HCT116 (cell line): ENCODE data around the gene ENDOD1. TPM values are rescaled to one million over a fixed set of nuclear protein-coding genes. Genes with fewer than 3 reads are reported as not detected.

Experiments used
- CEBPB ChIP-seq: IDR thresholded peaks from 2 replicates; pipeline ENCODE4 v1.6.1; 2012; ENCODE audit warnings: low read depth
- EZH2 ChIP-seq: fragments of 200-600 bp; sonication (generic); IDR thresholded peaks from 2 replicates; pipeline ENCODE4 v1.6.1; 2017; ENCODE audit warnings: antibody characterized with exemption, mixed run types
- POLR2A ChIP-seq: IDR thresholded peaks from 2 replicates; pipeline ENCODE4 v1.7.0; 2011; ENCODE audit warnings: borderline replicate concordance; ENCODE audit not compliant: insufficient read depth, insufficient read length; ENCODE audit errors: extremely low read depth
- YY1 ChIP-seq: IDR thresholded peaks from 2 replicates; pipeline ENCODE4 v1.6.1; 2011; ENCODE audit warnings: low read length, low read depth, moderate library complexity, mild to moderate bottlenecking; ENCODE audit not compliant: insufficient replicate concordance; ENCODE audit errors: extremely low read depth
- total RNA-seq: library from RNA; stranded (reverse); gene quantifications from one replicate; pipeline ENCODE4 v1.2.1, GENCODE V29; 2021; ENCODE audit not compliant: unreplicated experiment
- TF ChIP-seq, protein P1 (sequence below): IDR thresholded peaks from 2 replicates; pipeline ENCODE4 v1.6.1; 2012; ENCODE audit warnings: low read depth
- TF ChIP-seq, protein P2 (sequence below), 3 experiments: fragments of 200-600 bp in 1 of 3; sonication (generic) in 1 of 3; IDR thresholded peaks in 2 of 3; conservative IDR thresholded peaks in 1 of 3; 2 replicates each; pipeline ENCODE4 v1.5.1; 2012 to 2017; ENCODE audit warnings: low read depth in 2 of 3, low read length in 2 of 3, antibody characterized with exemption in 1 of 3, borderline replicate concordance in 1 of 3, control low read depth in 1 of 3, mild to moderate bottlenecking in 1 of 3, mixed read lengths in 1 of 3, mixed run types in 1 of 3, moderate library complexity in 1 of 3; ENCODE audit not compliant: insufficient read depth in 1 of 3

Gene ENDOD1
- total RNA-seq, 1 experiment from 2014 or later = 33.6 TPM

DNA sequence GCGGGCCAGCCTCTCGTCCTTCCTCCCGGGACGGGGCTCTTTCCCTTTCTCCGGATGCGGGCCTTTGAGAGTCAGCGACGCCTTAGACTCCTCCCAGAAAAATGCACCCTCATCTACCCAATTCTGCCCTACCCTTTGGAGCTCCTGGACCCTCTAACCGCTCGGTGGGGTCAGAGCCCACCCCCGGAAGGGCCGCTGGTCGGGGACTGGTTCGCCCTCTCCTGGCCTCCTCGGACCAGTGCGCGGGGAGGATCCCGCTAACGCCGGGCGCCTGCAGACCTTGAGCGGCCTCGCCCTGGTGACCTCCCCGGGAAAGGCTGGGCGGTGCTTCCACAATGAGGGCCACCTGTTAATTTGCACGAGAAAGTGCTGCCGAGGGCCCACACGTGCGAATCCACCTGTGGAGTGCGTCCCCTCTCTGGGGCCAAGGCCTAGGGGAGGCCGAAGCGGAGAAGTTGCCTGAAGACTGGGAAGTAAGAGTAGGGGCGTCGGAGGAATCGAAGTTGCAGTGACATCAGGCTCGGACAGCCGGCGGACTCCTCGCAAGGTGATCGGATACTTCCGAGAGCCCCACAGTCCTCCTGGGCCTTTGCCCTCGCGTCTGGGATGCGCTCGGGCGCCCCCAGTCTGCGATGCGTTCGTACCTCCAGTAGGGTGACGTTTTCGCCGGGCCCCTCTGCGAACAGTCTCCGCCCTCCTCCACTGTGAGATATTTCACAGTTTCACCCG is 61.5 kb downstream of the ENDOD1 start (continued):
- TF ChIP-seq, protein P1, sequence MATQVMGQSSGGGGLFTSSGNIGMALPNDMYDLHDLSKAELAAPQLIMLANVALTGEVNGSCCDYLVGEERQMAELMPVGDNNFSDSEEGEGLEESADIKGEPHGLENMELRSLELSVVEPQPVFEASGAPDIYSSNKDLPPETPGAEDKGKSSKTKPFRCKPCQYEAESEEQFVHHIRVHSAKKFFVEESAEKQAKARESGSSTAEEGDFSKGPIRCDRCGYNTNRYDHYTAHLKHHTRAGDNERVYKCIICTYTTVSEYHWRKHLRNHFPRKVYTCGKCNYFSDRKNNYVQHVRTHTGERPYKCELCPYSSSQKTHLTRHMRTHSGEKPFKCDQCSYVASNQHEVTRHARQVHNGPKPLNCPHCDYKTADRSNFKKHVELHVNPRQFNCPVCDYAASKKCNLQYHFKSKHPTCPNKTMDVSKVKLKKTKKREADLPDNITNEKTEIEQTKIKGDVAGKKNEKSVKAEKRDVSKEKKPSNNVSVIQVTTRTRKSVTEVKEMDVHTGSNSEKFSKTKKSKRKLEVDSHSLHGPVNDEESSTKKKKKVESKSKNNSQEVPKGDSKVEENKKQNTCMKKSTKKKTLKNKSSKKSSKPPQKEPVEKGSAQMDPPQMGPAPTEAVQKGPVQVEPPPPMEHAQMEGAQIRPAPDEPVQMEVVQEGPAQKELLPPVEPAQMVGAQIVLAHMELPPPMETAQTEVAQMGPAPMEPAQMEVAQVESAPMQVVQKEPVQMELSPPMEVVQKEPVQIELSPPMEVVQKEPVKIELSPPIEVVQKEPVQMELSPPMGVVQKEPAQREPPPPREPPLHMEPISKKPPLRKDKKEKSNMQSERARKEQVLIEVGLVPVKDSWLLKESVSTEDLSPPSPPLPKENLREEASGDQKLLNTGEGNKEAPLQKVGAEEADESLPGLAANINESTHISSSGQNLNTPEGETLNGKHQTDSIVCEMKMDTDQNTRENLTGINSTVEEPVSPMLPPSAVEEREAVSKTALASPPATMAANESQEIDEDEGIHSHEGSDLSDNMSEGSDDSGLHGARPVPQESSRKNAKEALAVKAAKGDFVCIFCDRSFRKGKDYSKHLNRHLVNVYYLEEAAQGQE = no peak
- TF ChIP-seq EZH2 (no peak), CEBPB (no peak), YY1 (peak; percentile 52), POLR2A (peak; percentile 47)
- TF ChIP-seq, protein P2, sequence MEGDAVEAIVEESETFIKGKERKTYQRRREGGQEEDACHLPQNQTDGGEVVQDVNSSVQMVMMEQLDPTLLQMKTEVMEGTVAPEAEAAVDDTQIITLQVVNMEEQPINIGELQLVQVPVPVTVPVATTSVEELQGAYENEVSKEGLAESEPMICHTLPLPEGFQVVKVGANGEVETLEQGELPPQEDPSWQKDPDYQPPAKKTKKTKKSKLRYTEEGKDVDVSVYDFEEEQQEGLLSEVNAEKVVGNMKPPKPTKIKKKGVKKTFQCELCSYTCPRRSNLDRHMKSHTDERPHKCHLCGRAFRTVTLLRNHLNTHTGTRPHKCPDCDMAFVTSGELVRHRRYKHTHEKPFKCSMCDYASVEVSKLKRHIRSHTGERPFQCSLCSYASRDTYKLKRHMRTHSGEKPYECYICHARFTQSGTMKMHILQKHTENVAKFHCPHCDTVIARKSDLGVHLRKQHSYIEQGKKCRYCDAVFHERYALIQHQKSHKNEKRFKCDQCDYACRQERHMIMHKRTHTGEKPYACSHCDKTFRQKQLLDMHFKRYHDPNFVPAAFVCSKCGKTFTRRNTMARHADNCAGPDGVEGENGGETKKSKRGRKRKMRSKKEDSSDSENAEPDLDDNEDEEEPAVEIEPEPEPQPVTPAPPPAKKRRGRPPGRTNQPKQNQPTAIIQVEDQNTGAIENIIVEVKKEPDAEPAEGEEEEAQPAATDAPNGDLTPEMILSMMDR (IDR thresholded peaks at IDR 0.05 in 2 of 3, conservative IDR thresholded peaks at IDR 0.05 in 1 of 3; ENCODE audit: borderline replicate concordance in 1 of 3, insufficient read depth in 1 of 3, low read depth in 2 of 3, low read length in 2 of 3) = peak; percentile 56 to 97 (median 76)
